Measurements from ENCODE around the gene HS3ST2. TPM values are rescaled to one million over a fixed set of nuclear protein-coding genes. Genes with fewer than 3 reads are reported as not detected.

HS3ST2 gene
- total RNA-seq, 1 experiment from 2014 or later = 0.24 TPM

GRCh38 chr16:22942811-22943210 is 128.8 kb downstream of the HS3ST2 start:
- Histone ChIP-seq H3K36me3 (ENCODE audit: insufficient read depth, low read length, poor library complexity, severe bottlenecking) (no peaks in the 10 kb centered on the region), H3K4me3 (ENCODE audit: low read depth, low read length, poor library complexity, severe bottlenecking) (no peak overlapping the region), H3K9me3 (ENCODE audit: low read depth, low read length, poor library complexity, severe bottlenecking) (no peaks in the 10 kb centered on the region), H3K27ac (ENCODE audit: low read depth, low read length, poor library complexity, severe bottlenecking) (no peak overlapping the region), H3K27me3 (replicated peaks; ENCODE audit: insufficient read depth, low read depth, low read length, poor library complexity) (peaks cover 23% of the 10 kb centered on the region), H3K4me1 (ENCODE audit: insufficient read depth, low read length, poor library complexity, severe bottlenecking) (no peaks in the 10 kb centered on the region)
- CTCF ChIA-PET = no interaction called here
- no peak for DNase-seq (ENCODE audit: low spot score)
- BruUV-seq (replicated peaks) = no TSS peak
- TF ChIP-seq CTCF (conservative IDR thresholded peaks at IDR 0.05; ENCODE audit: low read depth, low read length) (no peak), EZH2 (IDR thresholded peaks at IDR 0.05; ENCODE audit: borderline replicate concordance, low read depth, low read length, poor library complexity, severe bottlenecking) (no peak)
- intact Hi-C loops (cut with micrococcal nuclease; ENCODE audit: unreplicated experiment) = no loop called here
- POLR2A ChIA-PET (ENCODE audit: low non-redundant PET) = no interaction called here

DNA sequence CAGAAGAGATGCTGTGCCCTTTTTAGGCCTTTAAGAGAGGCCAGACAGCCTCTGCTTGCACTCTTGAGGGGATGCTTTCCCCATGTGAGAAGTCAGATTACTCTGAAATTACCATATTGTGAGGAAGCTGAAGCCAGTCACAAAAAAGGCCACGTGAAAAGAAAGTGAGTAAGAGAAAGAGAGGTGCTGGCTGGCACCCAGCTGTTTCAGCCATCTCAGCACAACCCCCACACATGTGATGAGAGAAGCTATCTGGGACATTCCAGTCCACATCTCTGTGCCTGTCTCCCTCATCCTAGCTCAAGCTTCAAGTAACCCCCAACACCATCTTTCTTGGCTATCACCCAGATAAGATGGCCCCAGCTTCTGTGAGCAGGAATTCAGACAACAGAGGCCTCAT is 131.4 kb downstream of the HS3ST2 start:
- intact Hi-C loops (cut with micrococcal nuclease; ENCODE audit: unreplicated experiment) = no loop called here
- TF ChIP-seq CTCF (conservative IDR thresholded peaks at IDR 0.05; ENCODE audit: low read depth, low read length) = no peak
- TF ChIP-seq EZH2 (IDR thresholded peaks at IDR 0.05; ENCODE audit: borderline replicate concordance, low read depth, low read length, poor library complexity, severe bottlenecking) = no peak
- no TSS peak for BruUV-seq (replicated peaks)
- DNase-seq (ENCODE audit: low spot score) = no peak
- POLR2A ChIA-PET (ENCODE audit: low non-redundant PET) = interaction anchor here (0.5 kb wide), 1 partner anchor 142 kb away, joined by 3 read pairs; no protein-coding TSS in a partner anchor
- H3K4me3 ChIP-seq (ENCODE audit: low read depth, low read length, poor library complexity, severe bottlenecking) = no peak overlapping the region
- H3K4me1 ChIP-seq (ENCODE audit: insufficient read depth, low read length, poor library complexity, severe bottlenecking) = no peaks in the 10 kb centered on the region
- H3K36me3 ChIP-seq (ENCODE audit: insufficient read depth, low read length, poor library complexity, severe bottlenecking) = no peaks in the 10 kb centered on the region
- CTCF ChIA-PET = interaction anchor here (0.6 kb wide), 1 partner anchor 47 kb away, joined by 3 read pairs; no protein-coding TSS in a partner anchor
- no peaks in the 10 kb centered on the region for H3K9me3 ChIP-seq (ENCODE audit: low read depth, low read length, poor library complexity, severe bottlenecking)
- peaks cover 30% of the 10 kb centered on the region for H3K27me3 ChIP-seq (replicated peaks; ENCODE audit: insufficient read depth, low read depth, low read length, poor library complexity)
- H3K27ac ChIP-seq (ENCODE audit: low read depth, low read length, poor library complexity, severe bottlenecking) = no peak overlapping the region

GRCh38 chr16:22946433-22946832 is 132.5 kb downstream of the HS3ST2 start:
- BruUV-seq (replicated peaks) = no TSS peak
- TF ChIP-seq CTCF (conservative IDR thresholded peaks at IDR 0.05; ENCODE audit: low read depth, low read length) (no peak), EZH2 (IDR thresholded peaks at IDR 0.05; ENCODE audit: borderline replicate concordance, low read depth, low read length, poor library complexity, severe bottlenecking) (no peak)
- CTCF ChIA-PET = no interaction called here
- H3K27ac ChIP-seq (ENCODE audit: low read depth, low read length, poor library complexity, severe bottlenecking) = no peak overlapping the region
- no peak overlapping the region for H3K4me3 ChIP-seq (ENCODE audit: low read depth, low read length, poor library complexity, severe bottlenecking)
- H3K4me1 ChIP-seq (ENCODE audit: insufficient read depth, low read length, poor library complexity, severe bottlenecking) = no peaks in the 10 kb centered on the region
- intact Hi-C loops (cut with micrococcal nuclease; ENCODE audit: unreplicated experiment) = no loop called here
- DNase-seq (ENCODE audit: low spot score) = no peak
- H3K36me3 ChIP-seq (ENCODE audit: insufficient read depth, low read length, poor library complexity, severe bottlenecking) = no peaks in the 10 kb centered on the region
- peaks cover 31% of the 10 kb centered on the region for H3K27me3 ChIP-seq (replicated peaks; ENCODE audit: insufficient read depth, low read depth, low read length, poor library complexity)
- no peaks in the 10 kb centered on the region for H3K9me3 ChIP-seq (ENCODE audit: low read depth, low read length, poor library complexity, severe bottlenecking)
- POLR2A ChIA-PET (ENCODE audit: low non-redundant PET) = no interaction called here
